ENCODE results near the gene SERGEF. TPM values are rescaled to one million over a fixed set of nuclear protein-coding genes. Genes with fewer than 3 reads are reported as not detected.
A peak's percentile ranks its signal among the peaks of the same experiment; 100 is the strongest.

SERGEF gene
- total and polyA plus RNA-seq, 10 donors: 29.0 to 55.5 (median 38.8) TPM

DNA sequence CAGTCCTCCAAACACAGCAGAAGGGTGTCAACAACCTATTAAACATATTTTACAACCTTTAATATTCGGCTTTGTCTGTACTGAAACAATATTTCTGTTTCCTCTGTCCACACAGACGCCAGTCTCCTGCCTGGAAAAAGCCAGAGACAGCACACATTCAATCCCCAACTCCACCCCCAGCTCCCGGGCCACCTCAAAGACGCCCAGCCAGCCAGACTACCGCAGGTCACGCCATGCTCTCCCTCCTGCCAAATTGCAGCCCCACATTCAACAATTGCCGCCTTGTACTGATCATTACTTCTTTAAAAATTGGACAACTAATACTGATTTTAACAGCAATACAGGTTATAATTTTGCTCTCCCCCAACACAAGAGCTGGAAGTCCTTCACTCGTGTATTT is 1.2 kb downstream of the SERGEF start:
- peaks cover 0 to 26% (median 16%) of the 10 kb centered on the region in 6 donors for H3K4me1 ChIP-seq
- H3K9me3 ChIP-seq: peaks cover 0 to 5% (median 0%) of the 10 kb centered on the region in 8 donors
- 89 to 93% (median 91%) methylated on average over 8 of the region's 8 CpGs for WGBS, 5 donors
- TF ChIP-seq POLR2AphosphoS5 (IDR thresholded peaks at IDR 0.05) (no peak), POLR2A (IDR thresholded peaks at IDR 0.05) (no peak)
- TF ChIP-seq, protein P1, sequence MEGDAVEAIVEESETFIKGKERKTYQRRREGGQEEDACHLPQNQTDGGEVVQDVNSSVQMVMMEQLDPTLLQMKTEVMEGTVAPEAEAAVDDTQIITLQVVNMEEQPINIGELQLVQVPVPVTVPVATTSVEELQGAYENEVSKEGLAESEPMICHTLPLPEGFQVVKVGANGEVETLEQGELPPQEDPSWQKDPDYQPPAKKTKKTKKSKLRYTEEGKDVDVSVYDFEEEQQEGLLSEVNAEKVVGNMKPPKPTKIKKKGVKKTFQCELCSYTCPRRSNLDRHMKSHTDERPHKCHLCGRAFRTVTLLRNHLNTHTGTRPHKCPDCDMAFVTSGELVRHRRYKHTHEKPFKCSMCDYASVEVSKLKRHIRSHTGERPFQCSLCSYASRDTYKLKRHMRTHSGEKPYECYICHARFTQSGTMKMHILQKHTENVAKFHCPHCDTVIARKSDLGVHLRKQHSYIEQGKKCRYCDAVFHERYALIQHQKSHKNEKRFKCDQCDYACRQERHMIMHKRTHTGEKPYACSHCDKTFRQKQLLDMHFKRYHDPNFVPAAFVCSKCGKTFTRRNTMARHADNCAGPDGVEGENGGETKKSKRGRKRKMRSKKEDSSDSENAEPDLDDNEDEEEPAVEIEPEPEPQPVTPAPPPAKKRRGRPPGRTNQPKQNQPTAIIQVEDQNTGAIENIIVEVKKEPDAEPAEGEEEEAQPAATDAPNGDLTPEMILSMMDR (IDR thresholded peaks at IDR 0.05 in 8 of 11, conservative IDR thresholded peaks at IDR 0.05 in 3 of 11): no peak
- peak; percentile 76 for DNase-seq
- peak overlapping the region in 1 of 8 donors; percentile 92 for H3K4me3 ChIP-seq
- intact Hi-C loops (cut with DNase I; ENCODE audit: low total_unique reads): loop anchor here (5.0 kb wide), 1 partner anchor 96 kb away; the partner anchor contains the start of gene SAAL1
- H3K27ac ChIP-seq: peak overlapping the region in 5 of 8 donors; percentile 87 to 92 (median 92)
- H3K36me3 ChIP-seq: peaks cover 0 to 12% (median 3%) of the 10 kb centered on the region in 6 donors
- H3K27me3 ChIP-seq (replicated peaks in 1 of 7): no peaks in the 10 kb centered on the region

DNA sequence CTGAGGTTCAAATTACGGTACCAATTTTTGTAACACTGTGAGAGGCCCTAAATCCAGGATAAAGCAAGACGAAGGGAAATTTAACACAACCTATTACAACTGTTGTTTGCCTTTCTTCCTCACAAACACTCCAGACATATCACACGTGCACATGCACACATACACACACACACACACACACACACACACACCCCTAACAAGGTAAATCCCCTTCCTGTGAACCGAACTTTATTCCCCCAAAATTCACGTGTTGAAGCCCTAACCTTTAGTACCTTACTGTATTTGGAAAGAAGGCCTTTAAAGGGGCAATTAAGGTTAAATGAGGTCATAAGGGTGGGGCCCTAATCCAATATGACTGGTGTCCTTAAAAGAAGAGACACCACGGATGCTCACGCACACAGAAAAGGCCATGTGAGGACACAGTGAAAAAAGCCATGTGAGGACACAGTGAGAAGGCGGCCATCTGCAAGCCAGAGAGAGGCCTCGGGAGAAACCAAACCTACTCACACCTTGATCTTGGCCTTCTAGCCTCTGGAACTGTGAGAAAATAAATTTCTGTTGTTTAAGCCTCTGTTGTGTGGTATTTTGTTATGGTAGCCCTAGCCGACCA is 1.8 kb downstream of the SERGEF start:
- 89 to 93% (median 92%) methylated on average over 10 of the region's 10 CpGs for WGBS, 5 donors
- intact Hi-C loops (cut with DNase I; ENCODE audit: low total_unique reads): loop anchor here (5.0 kb wide), 1 partner anchor 96 kb away; the partner anchor contains the start of gene SAAL1
- no peak for TF ChIP-seq POLR2AphosphoS5 (IDR thresholded peaks at IDR 0.05)
- TF ChIP-seq, protein P1 (IDR thresholded peaks at IDR 0.05 in 8 of 11, conservative IDR thresholded peaks at IDR 0.05 in 3 of 11): no peak
- no peak for TF ChIP-seq POLR2A (IDR thresholded peaks at IDR 0.05)
- Histone ChIP-seq H3K9me3 (peaks cover 0 to 5% (median 0%) of the 10 kb centered on the region in 8 donors), H3K27me3 (replicated peaks in 1 of 7) (no peaks in the 10 kb centered on the region), H3K36me3 (peaks cover 0 to 18% (median 8%) of the 10 kb centered on the region in 6 donors), H3K4me1 (peaks cover 0 to 26% (median 16%) of the 10 kb centered on the region in 6 donors), H3K4me3 (no peak overlapping the region), H3K27ac (peak overlapping the region in 1 of 8 donors; percentile 92)
- DNase-seq: no peak

- TF ChIP-seq POLR2A (IDR thresholded peaks at IDR 0.05) (no peak), POLR2AphosphoS5 (IDR thresholded peaks at IDR 0.05) (no peak)
- TF ChIP-seq, protein P1 (IDR thresholded peaks at IDR 0.05 in 8 of 11, conservative IDR thresholded peaks at IDR 0.05 in 3 of 11): no peak
- no peak for DNase-seq
- H3K36me3 ChIP-seq: peaks cover 0 to 27% (median 14%) of the 10 kb centered on the region in 6 donors
- H3K9me3 ChIP-seq: peaks cover 0 to 5% (median 0%) of the 10 kb centered on the region in 8 donors
- H3K4me1 ChIP-seq: peaks cover 0 to 26% (median 16%) of the 10 kb centered on the region in 6 donors
- no peaks in the 10 kb centered on the region for H3K27me3 ChIP-seq (replicated peaks in 1 of 7)
- intact Hi-C loops (cut with DNase I; ENCODE audit: low total_unique reads): loop anchor here (5.0 kb wide), 1 partner anchor 97 kb away; the partner anchor contains the start of gene SAAL1
- no peak overlapping the region for H3K4me3 ChIP-seq
- H3K27ac ChIP-seq: peak overlapping the region in 1 of 8 donors; percentile 29
Measured at GRCh38 chr11:18010121-18010670, 2.7 kb downstream of the SERGEF start.

All from spleen (tissue), 11 donors.